HCT116 (cell line): ENCODE measurements around the gene TEKT3.

ENCODE experiments used
- ELF1 ChIP-seq: IDR thresholded peaks from 2 replicates; pipeline ENCODE4 v1.6.1; 2012; ENCODE audit warnings: low read depth, borderline replicate concordance
- EZH2phosphoT487 ChIP-seq: fragments of 200-600 bp; IDR thresholded peaks from 2 replicates; pipeline ENCODE4 v1.6.1; 2018; ENCODE audit warnings: antibody characterized with exemption, borderline replicate concordance
- POLR2A ChIP-seq: IDR thresholded peaks from 2 replicates; pipeline ENCODE4 v1.7.0; 2011; ENCODE audit warnings: borderline replicate concordance; ENCODE audit not compliant: insufficient read depth, insufficient read length; ENCODE audit errors: extremely low read depth
- POLR2AphosphoS5 ChIP-seq: IDR thresholded peaks from 2 replicates; pipeline ENCODE4 v1.6.1; 2011; ENCODE audit warnings: mild to moderate bottlenecking, low read depth, low read length, moderate library complexity
- RAD21 ChIP-seq: IDR thresholded peaks from 2 replicates; pipeline ENCODE4 v1.6.1; 2012; ENCODE audit warnings: low read depth, mild to moderate bottlenecking
- SP1 ChIP-seq: IDR thresholded peaks from 2 replicates; pipeline ENCODE4 v1.6.1; 2012; ENCODE audit warnings: low read depth
- SRF ChIP-seq: IDR thresholded peaks from 2 replicates; pipeline ENCODE4 v1.6.1; 2012; ENCODE audit warnings: low read depth
- ZNF274 ChIP-seq: fragments of 200-500 bp; sonication (Bioruptor generic); IDR thresholded peaks from 2 replicates; pipeline ENCODE4 v1.6.1; 2014; ENCODE audit warnings: mild to moderate bottlenecking, low read depth, low read length, inconsistent platforms
- TF ChIP-seq, protein P1 (sequence below), 3 experiments: fragments of 200-600 bp in 1 of 3; sonication (generic) in 1 of 3; IDR thresholded peaks in 2 of 3; conservative IDR thresholded peaks in 1 of 3; 2 replicates each; pipeline ENCODE4 v1.5.1; 2012 to 2017; ENCODE audit warnings: low read depth in 2 of 3, low read length in 2 of 3, antibody characterized with exemption in 1 of 3, borderline replicate concordance in 1 of 3, control low read depth in 1 of 3, mild to moderate bottlenecking in 1 of 3, mixed read lengths in 1 of 3, mixed run types in 1 of 3, moderate library complexity in 1 of 3; ENCODE audit not compliant: insufficient read depth in 1 of 3

DNA sequence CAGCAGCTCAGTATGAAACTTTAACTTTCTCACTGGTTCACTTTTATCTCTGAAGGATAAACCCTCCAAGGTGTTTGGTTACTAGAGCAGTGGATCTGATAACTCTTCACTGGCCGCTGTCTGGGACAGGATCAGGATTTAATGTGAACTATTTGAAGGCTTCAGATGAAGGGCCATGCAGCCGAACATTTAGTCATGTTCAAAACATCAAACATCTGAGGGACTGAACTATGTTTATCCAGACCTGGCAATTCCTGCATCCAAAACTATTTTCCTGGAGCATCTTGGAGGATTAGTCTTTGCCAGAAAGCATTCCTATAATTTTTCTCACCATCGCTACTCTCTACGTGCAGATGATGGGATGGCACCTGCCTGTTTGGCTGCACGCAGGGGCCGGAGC, 55.9 kb downstream of the TEKT3 start:
- no peak for TF ChIP-seq EZH2phosphoT487
- TF ChIP-seq POLR2A: no peak
- TF ChIP-seq SP1: no peak
- TF ChIP-seq, protein P1, sequence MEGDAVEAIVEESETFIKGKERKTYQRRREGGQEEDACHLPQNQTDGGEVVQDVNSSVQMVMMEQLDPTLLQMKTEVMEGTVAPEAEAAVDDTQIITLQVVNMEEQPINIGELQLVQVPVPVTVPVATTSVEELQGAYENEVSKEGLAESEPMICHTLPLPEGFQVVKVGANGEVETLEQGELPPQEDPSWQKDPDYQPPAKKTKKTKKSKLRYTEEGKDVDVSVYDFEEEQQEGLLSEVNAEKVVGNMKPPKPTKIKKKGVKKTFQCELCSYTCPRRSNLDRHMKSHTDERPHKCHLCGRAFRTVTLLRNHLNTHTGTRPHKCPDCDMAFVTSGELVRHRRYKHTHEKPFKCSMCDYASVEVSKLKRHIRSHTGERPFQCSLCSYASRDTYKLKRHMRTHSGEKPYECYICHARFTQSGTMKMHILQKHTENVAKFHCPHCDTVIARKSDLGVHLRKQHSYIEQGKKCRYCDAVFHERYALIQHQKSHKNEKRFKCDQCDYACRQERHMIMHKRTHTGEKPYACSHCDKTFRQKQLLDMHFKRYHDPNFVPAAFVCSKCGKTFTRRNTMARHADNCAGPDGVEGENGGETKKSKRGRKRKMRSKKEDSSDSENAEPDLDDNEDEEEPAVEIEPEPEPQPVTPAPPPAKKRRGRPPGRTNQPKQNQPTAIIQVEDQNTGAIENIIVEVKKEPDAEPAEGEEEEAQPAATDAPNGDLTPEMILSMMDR (IDR thresholded peaks at IDR 0.05 in 2 of 3, conservative IDR thresholded peaks at IDR 0.05 in 1 of 3; ENCODE audit: borderline replicate concordance in 1 of 3, insufficient read depth in 1 of 3, low read depth in 2 of 3, low read length in 2 of 3): no peak
- no peak for TF ChIP-seq POLR2AphosphoS5
- no peak for TF ChIP-seq RAD21
- TF ChIP-seq ELF1: no peak
- no peak for TF ChIP-seq ZNF274
- no peak for TF ChIP-seq SRF
